RWPE1 (cell line): ENCODE results near the gene GADD45G.

Experiments
- CTCF ChIA-PET: fragments of 350-600 bp; sonication (Branson Sonifier 250); formaldehyde crosslinking; extraction: SDS; loops from one replicate; lab custom pipeline; 2021; lab: Yijun Ruan, JAX
- POLR2A ChIA-PET: fragments of 400-600 bp; formaldehyde crosslinking; extraction: SDS; loops from one replicate; lab custom pipeline; 2020; ENCODE audit warnings: antibody characterized with exemption; ENCODE audit not compliant: low non-redundant PET; lab: Yijun Ruan, JAX
- DNase-seq: peaks from one replicate; pipeline ENCODE4 v3.0.0; 2012; ENCODE audit warnings: low spot score
- H3K27ac ChIP-seq: fragments of 450-650 bp; 2 replicates; pipeline ENCODE4 v1.5.1; 2017
- TF ChIP-seq, protein P1 (sequence below): fragments of 450-650 bp; conservative IDR thresholded peaks from 2 replicates; pipeline ENCODE4 v1.5.1; 2017; ENCODE audit warnings: low read depth, mild to moderate bottlenecking

GADD45G gene

DNA sequence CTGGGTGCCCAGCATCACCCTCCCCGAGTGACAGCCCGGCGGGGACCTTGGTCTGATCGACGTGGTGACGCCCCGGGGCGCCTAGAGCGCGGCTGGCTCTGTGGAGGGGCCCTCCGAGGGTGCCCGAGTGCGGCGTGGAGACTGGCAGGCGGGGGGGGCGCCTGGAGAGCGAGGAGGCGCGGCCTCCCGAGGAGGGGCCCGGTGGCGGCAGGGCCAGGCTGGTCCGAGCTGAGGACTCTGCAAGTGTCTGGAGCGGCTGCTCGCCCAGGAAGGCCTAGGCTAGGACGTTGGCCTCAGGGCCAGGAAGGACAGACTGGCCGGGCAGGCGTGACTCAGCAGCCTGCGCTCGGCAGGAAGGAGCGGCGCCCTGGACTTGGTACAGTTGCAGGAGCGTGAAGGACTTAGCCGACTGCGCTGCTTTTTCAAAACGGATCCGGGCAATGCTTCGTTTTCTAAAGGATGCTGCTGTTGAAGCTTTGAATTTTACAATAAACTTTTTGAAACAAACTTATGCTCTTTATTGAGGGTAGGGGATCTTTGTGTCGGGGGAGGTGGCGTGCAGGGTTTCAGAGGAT is 1.3 kb downstream of the GADD45G start:
- H3K27ac ChIP-seq = peak overlapping the region; percentile 50
- peak; percentile 89 for DNase-seq
- POLR2A ChIA-PET = interaction anchor here (0.6 to 1.0 kb wide), 2 partner anchors 133 to 274 kb away, joined by 3 to 5 read pairs; no protein-coding TSS in a partner anchor
- TF ChIP-seq, protein P1, sequence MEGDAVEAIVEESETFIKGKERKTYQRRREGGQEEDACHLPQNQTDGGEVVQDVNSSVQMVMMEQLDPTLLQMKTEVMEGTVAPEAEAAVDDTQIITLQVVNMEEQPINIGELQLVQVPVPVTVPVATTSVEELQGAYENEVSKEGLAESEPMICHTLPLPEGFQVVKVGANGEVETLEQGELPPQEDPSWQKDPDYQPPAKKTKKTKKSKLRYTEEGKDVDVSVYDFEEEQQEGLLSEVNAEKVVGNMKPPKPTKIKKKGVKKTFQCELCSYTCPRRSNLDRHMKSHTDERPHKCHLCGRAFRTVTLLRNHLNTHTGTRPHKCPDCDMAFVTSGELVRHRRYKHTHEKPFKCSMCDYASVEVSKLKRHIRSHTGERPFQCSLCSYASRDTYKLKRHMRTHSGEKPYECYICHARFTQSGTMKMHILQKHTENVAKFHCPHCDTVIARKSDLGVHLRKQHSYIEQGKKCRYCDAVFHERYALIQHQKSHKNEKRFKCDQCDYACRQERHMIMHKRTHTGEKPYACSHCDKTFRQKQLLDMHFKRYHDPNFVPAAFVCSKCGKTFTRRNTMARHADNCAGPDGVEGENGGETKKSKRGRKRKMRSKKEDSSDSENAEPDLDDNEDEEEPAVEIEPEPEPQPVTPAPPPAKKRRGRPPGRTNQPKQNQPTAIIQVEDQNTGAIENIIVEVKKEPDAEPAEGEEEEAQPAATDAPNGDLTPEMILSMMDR = no peak
- CTCF ChIA-PET = interaction anchor here (0.5 to 1.7 kb wide), 7 partner anchors 8 to 494 kb away, joined by 3 to 7 read pairs (median 3); no protein-coding TSS in a partner anchor

DNA sequence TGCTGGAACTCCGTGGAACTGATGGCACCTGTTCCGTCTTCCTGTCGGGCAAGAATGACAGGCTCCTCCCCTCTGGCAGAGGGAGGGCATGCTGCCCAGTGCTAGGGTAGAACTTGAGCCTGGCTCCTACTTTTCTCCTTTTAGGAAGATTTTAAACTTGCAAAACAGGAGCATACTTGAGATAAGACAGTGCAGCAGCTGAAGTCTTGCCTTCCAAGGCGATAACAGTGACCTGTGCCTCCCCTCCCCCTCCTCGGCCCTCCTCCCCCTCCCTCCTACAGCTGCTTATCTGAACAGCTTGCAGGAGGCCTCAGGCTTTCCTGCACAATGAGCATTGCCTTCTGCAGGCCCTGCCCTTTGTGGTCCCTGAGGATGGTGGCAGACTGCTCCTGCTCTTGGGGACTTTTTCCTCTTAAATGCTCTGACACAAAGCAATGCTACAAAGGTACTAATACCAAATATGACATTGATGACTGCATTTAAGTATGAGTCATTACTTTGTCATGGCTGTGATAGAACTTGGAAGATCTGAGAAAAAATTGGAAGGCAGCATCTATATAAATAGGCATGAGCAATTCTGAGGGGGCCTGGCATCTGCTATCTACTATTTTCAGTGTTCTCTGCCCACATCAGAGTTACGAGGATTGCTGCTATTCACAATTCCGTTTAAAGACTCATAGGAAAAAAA is 2.0 kb downstream of the GADD45G start:
- peak; percentile 69 for DNase-seq
- TF ChIP-seq, protein P1 = no peak

DNA sequence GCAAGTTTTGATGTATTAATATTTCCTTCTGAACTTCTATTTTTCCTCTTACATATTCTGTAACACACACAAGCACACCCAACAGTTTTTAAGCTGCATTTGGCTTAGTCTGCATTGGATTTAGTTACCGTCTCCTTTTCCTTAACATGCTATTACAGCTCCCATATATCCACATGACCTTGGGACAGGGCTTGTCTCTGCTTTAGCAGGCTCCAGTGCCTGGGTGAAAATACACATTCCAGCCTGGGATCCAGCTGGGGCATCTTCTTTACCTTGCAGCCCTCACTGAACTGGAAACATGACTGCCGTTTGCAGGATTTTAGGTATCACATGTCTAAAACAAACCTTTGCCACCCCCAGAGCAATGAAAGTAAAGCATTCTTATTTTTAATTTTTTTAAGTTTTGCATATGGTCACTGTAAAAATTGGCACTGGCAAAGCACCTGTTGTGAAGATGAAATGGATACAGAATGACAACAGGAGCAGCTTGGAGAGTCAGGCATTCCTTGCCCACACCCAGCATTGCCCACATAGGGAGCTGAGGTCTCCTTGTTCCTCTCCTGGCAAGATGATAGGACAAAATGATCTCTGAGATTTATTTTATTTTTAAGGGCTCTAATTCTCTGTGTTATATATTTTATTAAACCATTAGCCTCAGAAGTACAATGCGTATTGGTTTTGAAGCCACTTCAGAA is 4.0 kb downstream of the GADD45G start:
- ChIA-PET POLR2A (no interaction called here), CTCF (interaction anchor here (0.5 kb wide), 1 partner anchor 59 kb away, joined by 6 read pairs; no protein-coding TSS in a partner anchor)
- no peak for DNase-seq
- TF ChIP-seq, protein P1 = no peak
- no peak overlapping the region for H3K27ac ChIP-seq

More for the DNA sequence above, 2.0 kb downstream of the GADD45G start:
- H3K27ac ChIP-seq = peak overlapping the region; percentile 50
- ChIA-PET POLR2A (no interaction called here), CTCF (interaction anchor here (0.5 to 1.7 kb wide), 7 partner anchors 9 to 495 kb away, joined by 3 to 7 read pairs (median 3); no protein-coding TSS in a partner anchor)

DNA sequence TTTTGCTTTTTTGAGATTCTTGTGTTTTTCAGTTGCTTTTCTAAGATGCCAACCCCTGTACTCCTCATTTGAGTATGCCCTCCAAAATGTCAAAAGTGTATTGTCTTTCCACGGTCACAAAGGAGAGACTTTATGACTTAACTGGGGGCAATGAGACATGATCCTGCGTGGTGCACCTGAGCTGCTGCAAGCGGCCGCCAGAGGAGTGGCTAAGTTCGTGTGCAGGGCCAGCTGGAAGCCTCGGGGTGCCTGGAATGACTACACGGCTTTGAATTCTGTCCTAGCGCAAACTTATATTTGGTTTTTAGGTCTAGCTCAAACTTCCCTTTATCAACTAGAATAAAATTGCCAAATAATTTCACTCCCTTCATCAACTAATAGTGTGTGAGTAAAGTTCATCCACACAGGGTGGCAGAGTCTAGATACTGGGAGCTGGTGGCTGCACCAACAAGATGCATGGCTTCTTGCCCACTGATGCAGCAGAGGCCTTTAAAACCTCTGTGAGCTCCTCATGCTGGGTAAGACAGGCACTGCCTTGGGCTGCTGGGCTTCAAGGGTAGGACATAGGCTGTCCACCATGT is 4.7 kb downstream of the GADD45G start:
- ChIA-PET POLR2A (no interaction called here), CTCF (no interaction called here)
- DNase-seq = no peak
- no peak overlapping the region for H3K27ac ChIP-seq
- TF ChIP-seq, protein P1 = no peak

DNA sequence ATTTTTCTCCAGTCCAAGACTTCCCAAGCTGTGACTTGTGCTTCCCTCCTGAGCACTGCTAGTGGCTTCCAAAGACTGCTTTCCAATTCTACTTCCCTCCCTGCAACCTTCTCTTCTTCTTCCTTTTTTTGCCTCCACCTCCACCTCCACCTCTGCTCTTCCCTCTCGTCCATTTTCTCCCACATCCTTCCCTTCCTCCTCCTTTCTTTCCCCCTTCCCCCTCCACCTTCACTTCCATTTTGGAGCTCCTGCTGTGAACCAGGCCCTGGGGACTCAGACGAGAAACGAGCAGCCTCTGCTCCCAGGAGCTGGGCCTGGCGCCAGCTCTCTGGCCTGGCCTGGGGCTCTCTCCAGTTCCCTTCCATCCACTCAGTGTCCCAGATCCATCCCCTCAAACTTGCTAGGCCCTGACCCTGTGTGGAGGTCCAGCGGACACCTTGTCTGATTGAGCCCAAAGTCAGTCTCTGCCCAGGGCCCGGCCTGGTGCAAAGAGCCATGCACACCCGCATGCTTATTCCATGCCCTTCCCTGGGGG is 5.6 kb downstream of the GADD45G start:
- no peak for DNase-seq
- ChIA-PET POLR2A (no interaction called here), CTCF (interaction anchor here (0.5 to 0.7 kb wide), 2 partner anchors 18 to 34 kb away, joined by 3 to 4 read pairs; no protein-coding TSS in a partner anchor)
- H3K27ac ChIP-seq = no peak overlapping the region
- TF ChIP-seq, protein P1 = no peak
